ENCODE data around the gene MARCHF5. TPM values are rescaled to one million over a fixed set of nuclear protein-coding genes. Genes with fewer than 3 reads are reported as not detected.

Gene MARCHF5
- total and polyA plus RNA-seq, 4 donors, result 9.7 to 18.4 (median 16.5) TPM

DNA sequence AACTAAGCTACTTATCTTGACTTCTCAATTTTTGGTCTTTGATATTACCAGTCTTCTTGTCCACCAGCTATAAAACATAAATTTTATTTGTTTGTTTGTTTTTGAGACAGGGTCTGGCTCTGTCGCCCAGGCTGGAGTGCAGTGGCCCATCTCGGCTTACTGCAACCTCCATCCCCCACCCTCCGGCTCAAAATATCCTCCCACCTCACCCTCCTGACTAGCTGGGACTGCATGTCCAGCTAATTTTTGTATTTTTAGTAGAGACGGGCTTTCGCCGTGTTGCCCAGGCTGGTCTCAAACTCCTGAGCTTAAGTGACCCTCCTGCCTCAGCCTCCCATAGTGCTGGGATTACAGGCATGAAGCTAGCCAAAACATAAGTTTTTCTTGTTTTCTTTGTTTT is 7.5 kb downstream of the MARCHF5 start:
- no peak for DNase-seq (ENCODE audit: low spot score)
- Histone ChIP-seq H3K4me3 (ENCODE audit: low read depth in 1 of 3, low read length in 3 of 3) (no peak overlapping the region), H3K9me3 (ENCODE audit: control insufficient read depth in 4 of 4, low read length in 3 of 4) (no peaks in the 10 kb centered on the region), H3K4me1 (ENCODE audit: control insufficient read depth in 4 of 4, insufficient read depth in 4 of 4, low read length in 3 of 4) (peaks cover 0 to 2% (median 0%) of the 10 kb centered on the region in 4 donors), H3K9ac (ENCODE audit: low read depth in 1 of 2, low read length in 2 of 2) (no peak overlapping the region), H3K36me3 (ENCODE audit: control insufficient read depth in 4 of 4, insufficient read depth in 3 of 4, low read depth in 1 of 4, low read length in 3 of 4) (peaks cover 0 to 8% (median under 1%) of the 10 kb centered on the region in 4 donors), H3K27ac (ENCODE audit: low read depth in 1 of 2, low read length in 2 of 2) (no peak overlapping the region), H3K27me3 (ENCODE audit: control insufficient read depth in 4 of 4, insufficient read depth in 4 of 4, low read length in 3 of 4) (no peaks in the 10 kb centered on the region)
- WGBS, result 93% methylated on average over 6 of the region's 6 CpGs
- TF ChIP-seq FOXA1 (IDR thresholded peaks at IDR 0.05) (no peak), YY1 (IDR thresholded peaks at IDR 0.05) (no peak), RAD21 (IDR thresholded peaks at IDR 0.05) (no peak), EGR1 (IDR thresholded peaks at IDR 0.05; ENCODE audit: low read depth in 2 of 2) (no peak), SP1 (IDR thresholded peaks at IDR 0.05) (no peak), MAX (IDR thresholded peaks at IDR 0.05) (no peak)
- TF ChIP-seq, protein P1, sequence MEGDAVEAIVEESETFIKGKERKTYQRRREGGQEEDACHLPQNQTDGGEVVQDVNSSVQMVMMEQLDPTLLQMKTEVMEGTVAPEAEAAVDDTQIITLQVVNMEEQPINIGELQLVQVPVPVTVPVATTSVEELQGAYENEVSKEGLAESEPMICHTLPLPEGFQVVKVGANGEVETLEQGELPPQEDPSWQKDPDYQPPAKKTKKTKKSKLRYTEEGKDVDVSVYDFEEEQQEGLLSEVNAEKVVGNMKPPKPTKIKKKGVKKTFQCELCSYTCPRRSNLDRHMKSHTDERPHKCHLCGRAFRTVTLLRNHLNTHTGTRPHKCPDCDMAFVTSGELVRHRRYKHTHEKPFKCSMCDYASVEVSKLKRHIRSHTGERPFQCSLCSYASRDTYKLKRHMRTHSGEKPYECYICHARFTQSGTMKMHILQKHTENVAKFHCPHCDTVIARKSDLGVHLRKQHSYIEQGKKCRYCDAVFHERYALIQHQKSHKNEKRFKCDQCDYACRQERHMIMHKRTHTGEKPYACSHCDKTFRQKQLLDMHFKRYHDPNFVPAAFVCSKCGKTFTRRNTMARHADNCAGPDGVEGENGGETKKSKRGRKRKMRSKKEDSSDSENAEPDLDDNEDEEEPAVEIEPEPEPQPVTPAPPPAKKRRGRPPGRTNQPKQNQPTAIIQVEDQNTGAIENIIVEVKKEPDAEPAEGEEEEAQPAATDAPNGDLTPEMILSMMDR (IDR thresholded peaks at IDR 0.05; ENCODE audit: low read depth, low read length, missing input control), result no peak

GRCh38 chr10:92303096-92303495 is 12.1 kb downstream of the MARCHF5 start:
- Histone ChIP-seq H3K9me3 (ENCODE audit: control insufficient read depth in 4 of 4, low read length in 3 of 4) (no peaks in the 10 kb centered on the region), H3K4me3 (ENCODE audit: low read depth in 1 of 3, low read length in 3 of 3) (no peak overlapping the region), H3K4me1 (ENCODE audit: control insufficient read depth in 4 of 4, insufficient read depth in 4 of 4, low read length in 3 of 4) (no peaks in the 10 kb centered on the region), H3K27ac (ENCODE audit: low read depth in 1 of 2, low read length in 2 of 2) (no peak overlapping the region), H3K9ac (ENCODE audit: low read depth in 1 of 2, low read length in 2 of 2) (no peak overlapping the region), H3K36me3 (ENCODE audit: control insufficient read depth in 4 of 4, insufficient read depth in 3 of 4, low read depth in 1 of 4, low read length in 3 of 4) (peaks cover 0 to 2% (median 0%) of the 10 kb centered on the region in 4 donors), H3K27me3 (ENCODE audit: control insufficient read depth in 4 of 4, insufficient read depth in 4 of 4, low read length in 3 of 4) (no peaks in the 10 kb centered on the region)
- DNase-seq (ENCODE audit: low spot score), result no peak
- TF ChIP-seq, protein P2, sequence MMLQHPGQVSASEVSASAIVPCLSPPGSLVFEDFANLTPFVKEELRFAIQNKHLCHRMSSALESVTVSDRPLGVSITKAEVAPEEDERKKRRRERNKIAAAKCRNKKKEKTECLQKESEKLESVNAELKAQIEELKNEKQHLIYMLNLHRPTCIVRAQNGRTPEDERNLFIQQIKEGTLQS (IDR thresholded peaks at IDR 0.05), result no peak

GRCh38 chr10:92304061-92304460 is 13.1 kb downstream of the MARCHF5 start:
- no peaks in the 10 kb centered on the region for H3K9me3 ChIP-seq (ENCODE audit: control insufficient read depth in 4 of 4, low read length in 3 of 4)
- no peak overlapping the region for H3K27ac ChIP-seq (ENCODE audit: low read depth in 1 of 2, low read length in 2 of 2)
- no peak overlapping the region for H3K4me3 ChIP-seq (ENCODE audit: low read depth in 1 of 3, low read length in 3 of 3)
- H3K9ac ChIP-seq (ENCODE audit: low read depth in 1 of 2, low read length in 2 of 2), result no peak overlapping the region
- no peaks in the 10 kb centered on the region for H3K4me1 ChIP-seq (ENCODE audit: control insufficient read depth in 4 of 4, insufficient read depth in 4 of 4, low read length in 3 of 4)
- WGBS, result 97% methylated on average over 1 of the region's 1 CpG
- TF ChIP-seq SP1 (IDR thresholded peaks at IDR 0.05), result no peak
- TF ChIP-seq HNF4G (IDR thresholded peaks at IDR 0.05), result no peak
- no peak for TF ChIP-seq RAD21 (IDR thresholded peaks at IDR 0.05)
- no peak for TF ChIP-seq FOXA2 (IDR thresholded peaks at IDR 0.05)
- TF ChIP-seq FOXA1 (IDR thresholded peaks at IDR 0.05), result no peak
- no peak for TF ChIP-seq RXRA (IDR thresholded peaks at IDR 0.05)
- H3K36me3 ChIP-seq (ENCODE audit: control insufficient read depth in 4 of 4, insufficient read depth in 3 of 4, low read depth in 1 of 4, low read length in 3 of 4), result peaks cover 0 to 2% (median 0%) of the 10 kb centered on the region in 4 donors
- H3K27me3 ChIP-seq (ENCODE audit: control insufficient read depth in 4 of 4, insufficient read depth in 4 of 4, low read length in 3 of 4), result no peaks in the 10 kb centered on the region
- DNase-seq (ENCODE audit: low spot score), result no peak

All from liver (tissue), 9 donors.